NK-92 treated with Interleukin-12 subunit alpha and Interleukin-12 subunit beta, amount 100 ng/mL, for 24 hours (cell line): Measurements from ENCODE around the gene OR5K3.
"Not testable (repeated sequence)": the region's sequence is repeated elsewhere in the genome, so short reads cannot be mapped to it uniquely, and the experiment has no call there.

Experiments
- DNase-seq: peaks from one replicate; lab custom pipeline; 2025; lab: John Stamatoyannopoulos, UW

Gene OR5K3, protein sequence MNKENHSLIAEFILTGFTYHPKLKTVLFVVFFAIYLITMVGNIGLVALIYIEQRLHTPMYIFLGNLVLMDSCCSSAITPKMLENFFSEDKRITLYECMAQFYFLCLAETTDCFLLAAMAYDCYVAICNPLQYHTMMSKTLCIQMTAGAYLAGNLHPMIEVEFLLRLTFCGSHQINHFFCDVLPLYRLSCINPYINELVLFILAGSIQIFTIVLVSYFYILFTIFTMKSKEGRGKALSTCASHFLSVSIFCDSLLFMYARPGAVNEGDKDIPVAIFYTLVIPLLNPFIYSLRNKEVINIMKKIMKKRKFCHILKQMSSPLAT

DNA sequence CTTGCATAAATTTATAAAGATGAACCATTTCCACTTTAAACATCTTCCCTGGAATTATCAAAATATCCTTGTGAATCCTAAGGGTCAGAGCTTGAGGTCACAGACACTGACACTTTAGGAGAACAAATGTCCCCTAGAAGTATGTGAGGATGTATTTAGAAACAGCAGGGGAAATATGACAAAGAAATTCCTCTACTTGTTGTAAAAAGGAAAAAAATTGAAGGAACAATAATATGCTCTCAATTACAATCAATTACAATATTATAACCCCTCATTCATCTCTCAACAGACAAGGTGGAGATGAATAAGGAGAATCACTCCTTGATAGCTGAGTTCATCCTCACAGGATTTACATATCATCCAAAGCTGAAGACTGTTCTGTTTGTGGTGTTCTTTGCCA, at the start of gene OR5K3:
Gene OR5K3 (plus strand): TSS at position 301 of the 400 bp plus-strand sequence. CDS start 0 bp downstream, at position 301.
- DNase-seq = no peak

DNA sequence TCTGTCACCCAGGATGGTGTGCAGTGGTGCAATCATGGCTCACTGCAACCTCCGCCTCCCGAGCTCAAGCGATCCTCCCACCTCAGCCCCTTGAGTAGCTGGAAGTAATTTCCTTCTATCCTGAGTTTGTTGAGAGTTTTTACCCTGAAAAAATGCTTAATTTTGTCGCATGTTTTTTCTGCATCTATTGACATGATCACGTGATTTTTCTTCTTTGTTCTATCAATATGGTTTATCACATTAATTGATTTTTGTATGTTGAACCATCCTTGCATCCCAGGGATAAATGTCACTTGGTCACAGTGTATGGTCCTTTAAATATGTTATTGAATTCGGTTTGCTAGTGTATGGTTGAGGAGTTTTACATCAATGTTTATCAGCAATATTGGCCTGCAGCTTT, 48.7 kb upstream of the OR5K3 start:
- no peak for DNase-seq

DNA sequence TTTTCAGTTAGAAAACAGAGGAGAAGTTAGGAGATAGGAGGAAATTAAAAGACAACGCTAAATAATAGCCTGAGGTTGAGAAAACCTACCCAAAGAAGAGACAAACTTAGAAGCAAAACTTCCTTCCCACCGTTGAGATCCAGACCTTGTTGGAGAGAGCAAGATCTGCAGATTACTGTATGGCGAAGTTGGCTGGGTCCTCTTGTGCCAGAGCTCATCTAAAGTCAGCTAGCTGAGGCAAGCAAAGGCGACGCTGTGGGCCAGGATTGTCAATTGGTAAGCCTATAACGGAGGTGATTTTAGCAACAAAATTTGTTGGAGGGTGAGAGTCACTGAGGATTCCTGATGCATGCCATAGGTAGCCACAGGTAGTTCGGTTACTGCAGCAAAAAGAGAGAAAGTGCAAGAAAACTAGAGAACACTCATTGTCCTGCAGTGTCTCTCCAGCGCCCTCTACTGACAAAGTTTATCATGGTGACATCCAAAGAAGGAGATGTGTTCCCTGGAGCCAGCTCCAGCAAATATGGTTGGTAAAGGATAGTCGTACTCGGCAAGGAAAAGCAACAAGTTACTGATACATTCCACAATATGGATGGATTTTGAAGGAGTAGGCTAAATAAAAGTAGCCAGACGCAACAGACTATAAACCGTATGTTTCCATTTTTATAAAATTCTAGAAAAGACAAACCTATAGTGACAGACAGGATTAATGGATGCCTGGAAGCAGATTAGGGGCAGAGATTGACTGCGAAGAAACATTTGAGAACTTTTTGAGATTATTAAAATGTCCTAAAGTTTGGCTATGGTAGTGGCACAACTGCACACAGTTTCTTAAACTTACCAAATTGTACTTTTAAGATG, 46.6 kb upstream of the OR5K3 start:
- peak; percentile 17 for DNase-seq

DNA sequence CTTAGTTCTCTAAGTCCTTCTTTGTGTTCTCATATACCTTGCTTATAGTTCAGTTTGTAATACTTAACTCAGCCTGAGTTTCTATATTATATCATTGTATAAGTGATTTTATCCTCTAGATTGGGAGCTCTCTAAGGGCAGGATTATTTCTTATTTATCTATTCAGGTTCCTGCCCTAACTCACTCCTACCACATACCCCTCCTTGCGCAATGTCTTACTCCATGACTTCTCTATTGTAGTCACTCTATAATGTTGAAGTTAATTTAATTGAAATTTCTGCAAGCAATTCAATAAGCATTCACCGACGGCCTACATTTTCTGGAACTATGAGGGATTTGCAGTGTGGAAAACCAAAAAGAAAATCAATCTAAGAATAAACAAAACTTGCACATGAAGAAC, 40.4 kb upstream of the OR5K3 start:
- no peak for DNase-seq

DNA sequence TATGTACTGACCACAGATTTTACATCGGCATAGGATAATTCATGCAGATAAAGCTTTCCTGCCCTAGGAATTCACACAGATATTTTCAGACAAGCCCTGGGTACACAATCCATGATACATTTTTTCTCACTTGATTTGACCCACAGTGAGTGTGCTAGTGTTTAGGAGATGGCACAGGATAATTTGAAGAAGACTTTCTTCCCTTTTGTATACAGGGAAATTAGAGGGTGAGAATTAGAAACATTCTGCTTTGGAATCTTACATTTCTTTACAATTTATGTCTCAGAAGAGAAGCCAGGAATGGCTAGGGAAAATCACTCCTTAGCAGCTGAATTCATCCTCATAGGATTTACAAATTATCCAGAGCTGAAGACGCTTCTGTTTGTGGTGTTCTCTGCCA, 36.9 kb upstream of the OR5K3 start, which contains the start of gene OR5K4:
Gene OR5K4 (plus strand): TSS at position 301 of the 400 bp plus-strand sequence. CDS start 0 bp downstream, at position 301.
- DNase-seq = no peak

DNA sequence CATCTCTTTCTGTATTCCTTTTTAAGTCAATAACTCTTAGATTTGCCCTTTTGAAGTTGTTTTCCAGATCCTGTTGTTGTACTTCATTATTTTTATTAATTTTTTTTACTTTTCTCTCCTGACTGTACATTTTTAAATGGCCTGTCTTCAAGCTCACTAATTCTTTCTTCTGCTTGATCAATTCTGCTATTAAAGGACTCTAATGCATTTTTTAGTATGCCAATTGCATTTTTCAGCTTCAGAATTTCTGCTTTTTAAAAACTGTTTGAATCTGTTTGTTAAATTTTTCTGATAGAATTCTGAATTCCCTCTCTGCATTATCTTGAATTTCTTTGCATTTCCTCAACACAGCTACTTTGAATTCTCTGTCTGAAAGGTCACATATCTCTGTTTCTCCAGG, 31.2 kb upstream of the OR5K3 start:
- no peak for DNase-seq

DNA sequence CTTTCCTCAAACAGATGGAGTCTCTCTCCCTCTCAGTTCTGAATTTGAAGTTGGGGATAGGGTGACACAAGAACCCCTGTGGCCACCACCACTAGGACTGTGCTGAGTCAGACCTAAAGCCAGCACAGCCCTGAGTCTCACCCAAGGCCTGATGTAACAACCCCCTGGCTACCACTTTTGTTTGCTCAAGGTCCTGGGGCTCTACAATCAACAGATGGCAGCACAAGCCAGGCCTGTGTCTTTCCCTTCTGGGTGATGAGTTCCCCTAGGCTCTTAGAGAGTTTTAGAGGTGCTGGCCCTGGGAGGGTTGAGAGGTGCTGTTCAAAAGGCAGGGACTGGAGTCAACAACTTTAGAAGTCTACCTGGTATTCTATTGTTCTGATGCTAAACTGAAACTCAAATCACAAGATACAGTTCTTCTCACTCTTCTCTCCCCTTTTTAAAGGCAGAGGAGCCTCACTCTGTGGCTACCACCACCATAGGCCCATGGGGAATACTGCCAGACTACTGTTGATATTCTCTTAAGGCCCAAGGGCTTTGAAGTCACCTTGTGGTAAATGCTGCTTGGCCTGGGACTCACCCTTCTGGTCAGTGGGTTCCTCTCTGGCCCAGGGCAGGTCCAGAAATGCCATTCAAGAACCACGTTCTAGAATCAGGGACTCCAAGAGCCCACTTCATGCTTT, 30.3 kb upstream of the OR5K3 start:
- DNase-seq = peak; percentile 73

DNA sequence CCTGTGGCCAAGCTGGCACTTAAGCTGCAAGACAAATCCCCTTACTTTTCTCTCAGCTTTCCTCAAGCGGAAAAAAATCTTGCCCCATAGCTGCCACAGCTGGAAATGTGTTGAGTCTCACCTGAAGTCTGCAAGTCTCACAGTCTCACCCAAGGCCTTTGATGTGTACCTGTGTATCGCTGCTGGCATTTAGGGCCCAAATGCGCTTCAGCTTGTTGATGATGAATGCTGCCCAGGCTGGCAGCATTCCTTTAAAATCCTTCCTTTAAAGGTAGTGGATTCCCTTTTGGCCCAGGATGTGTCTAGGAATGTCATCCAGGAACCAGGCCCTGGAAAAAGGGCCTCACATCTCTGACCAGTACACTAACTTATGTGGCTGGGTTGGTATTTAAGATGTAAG, 29.8 kb upstream of the OR5K3 start:
- no peak for DNase-seq

DNA sequence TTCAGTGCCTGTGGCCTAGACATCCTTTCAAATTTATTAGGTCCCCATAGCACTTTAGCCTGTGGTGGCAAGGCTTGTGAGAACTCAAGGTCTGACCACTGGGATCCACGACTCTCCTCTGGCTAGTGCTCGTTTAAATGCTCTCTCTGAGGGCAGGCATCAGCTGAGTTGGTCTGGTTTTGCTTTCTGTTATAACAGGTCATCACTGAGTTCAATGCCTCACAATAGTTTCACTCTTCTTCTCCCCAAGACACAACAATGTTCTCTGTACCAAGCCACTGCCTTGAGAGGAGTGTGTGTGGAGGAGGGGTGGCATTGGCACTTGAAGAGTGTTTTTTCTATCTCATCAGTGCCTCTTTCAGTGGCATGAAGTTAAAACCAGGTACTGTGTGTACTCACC, 29.2 kb upstream of the OR5K3 start:
- DNase-seq = no peak

DNA sequence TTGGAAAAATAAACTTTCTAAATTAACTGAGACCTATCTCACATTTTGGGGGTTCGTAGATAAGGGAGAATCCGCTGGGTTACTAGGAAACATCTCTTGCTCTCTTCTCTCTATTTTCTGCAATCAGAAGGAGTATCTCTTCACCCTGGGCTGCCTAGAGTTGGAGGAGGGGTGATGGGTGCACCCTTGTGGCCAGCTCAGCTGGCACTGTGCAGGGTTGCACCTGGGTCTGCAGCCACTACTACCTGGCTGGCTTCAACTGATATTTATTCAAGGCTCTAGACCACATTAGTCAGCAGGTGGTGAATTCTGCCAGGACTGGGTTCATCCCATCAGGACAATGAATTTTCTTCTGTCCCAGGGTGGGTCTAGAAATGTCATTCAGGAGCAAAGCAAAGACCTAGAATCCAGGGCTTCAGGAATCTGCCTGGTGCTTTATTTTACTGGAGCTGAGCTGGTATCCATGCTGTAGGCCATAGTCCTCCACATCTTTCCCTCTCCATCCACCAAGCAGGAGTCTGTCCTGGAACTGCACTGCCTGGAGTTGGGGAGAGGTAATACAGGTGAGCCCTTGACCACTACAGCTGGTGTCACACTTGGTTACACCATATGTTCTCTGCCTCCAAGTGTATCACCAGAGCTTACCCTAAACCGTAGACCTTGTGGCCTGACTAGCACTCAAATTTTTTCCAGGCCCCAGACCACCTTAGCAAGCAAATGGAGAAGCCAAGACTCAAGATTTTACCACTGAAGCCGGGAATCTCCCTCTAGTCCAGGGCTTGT, 22.8 kb upstream of the OR5K3 start:
- no peak for DNase-seq

DNA sequence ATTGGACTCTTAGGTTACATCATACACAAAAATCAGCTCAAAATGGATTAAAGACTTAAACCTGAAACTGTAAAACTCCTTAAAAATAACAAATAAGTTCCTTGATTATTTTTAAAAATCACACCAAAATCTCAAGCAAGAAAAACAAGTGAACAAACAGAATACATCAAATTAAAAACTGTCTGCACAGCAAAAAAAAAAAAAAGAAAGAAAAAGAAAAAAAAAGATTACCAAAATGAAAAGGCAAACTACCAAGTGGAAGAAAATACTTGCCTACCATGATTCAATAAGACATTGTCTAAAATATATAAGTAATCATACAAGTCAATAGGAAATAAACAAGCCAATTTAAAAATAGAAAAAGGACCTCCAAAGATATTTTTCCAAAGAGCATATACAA, 19.3 kb upstream of the OR5K3 start:
- DNase-seq = no peak

DNA sequence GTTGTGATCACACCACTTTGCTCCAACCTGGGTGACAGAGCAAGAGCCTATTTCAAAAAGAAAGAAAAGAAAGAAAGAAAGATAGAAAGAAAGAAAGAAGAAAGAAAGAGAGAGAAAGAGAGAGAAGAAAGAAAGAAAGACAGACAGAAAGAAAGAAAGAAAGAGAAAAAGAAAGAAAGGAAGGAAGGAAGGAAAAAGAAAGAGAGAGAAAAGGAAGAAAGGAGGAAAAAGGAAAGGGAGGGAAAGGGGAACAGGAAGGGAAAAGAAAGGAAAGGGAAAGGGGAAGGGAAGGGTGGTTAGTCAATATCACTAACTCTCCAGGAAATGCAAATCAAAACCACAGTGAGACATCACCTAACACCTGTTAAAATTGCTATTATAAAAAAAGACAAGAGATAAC, 18.6 kb upstream of the OR5K3 start:
- no peak for DNase-seq

DNA sequence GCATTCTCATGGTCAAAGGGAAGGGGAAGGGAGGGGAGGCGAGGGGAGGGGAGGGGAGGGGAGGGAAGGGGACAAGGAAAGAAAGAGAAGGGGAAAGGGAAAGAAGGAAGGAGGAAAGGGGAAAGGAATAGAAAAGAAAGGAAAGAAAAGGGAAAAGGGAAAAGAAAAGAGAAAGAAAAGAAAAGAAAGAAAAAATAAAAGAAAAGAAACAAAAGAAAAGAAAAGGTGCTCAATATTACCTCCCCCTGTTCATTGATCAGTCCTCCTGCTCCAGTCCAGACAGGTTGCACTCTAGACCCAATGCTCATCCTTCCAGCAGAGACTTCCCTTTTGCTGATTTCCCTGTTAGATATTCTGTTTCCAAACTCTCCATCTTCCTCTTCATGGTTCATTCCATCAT, 18.0 kb upstream of the OR5K3 start:
- no peak for DNase-seq

DNA sequence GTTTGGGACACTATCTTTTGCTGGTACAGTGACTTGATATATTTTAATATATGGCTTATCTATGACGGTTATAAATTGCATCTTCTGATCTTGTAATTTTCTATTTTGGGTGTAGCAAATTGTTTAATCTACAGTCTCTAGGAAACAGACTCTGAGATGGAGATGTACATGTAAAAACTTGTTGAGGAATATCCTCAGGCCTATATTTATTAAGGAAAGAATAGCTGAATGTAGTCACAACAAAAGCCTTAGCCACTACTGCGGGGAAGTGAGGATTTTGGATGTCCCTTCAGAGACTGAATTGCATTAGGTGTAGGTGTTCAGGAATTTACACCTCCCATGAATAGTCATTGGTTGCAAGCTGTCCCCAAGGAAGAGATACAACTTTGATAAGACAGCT, 13.8 kb upstream of the OR5K3 start:
- DNase-seq = no peak

DNA sequence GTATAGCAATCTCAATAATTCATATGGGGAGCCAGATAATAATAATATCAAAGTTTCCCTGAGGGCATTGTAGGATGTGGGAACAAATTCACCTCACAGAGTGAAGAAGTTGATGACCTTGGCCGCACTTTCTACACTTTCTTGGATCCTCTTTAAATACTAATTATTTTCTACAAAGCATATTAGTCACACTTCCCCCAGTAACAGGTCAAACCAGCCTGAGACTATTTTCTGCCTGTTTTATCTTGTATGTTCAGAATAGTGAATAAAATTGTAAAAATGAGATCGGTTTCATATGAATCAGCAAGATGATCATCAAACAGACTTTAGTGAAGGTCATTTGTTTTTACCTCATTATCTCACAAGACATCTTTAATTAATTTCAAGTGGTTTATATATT, 2.3 kb upstream of the OR5K3 start:
- DNase-seq = no peak

DNA sequence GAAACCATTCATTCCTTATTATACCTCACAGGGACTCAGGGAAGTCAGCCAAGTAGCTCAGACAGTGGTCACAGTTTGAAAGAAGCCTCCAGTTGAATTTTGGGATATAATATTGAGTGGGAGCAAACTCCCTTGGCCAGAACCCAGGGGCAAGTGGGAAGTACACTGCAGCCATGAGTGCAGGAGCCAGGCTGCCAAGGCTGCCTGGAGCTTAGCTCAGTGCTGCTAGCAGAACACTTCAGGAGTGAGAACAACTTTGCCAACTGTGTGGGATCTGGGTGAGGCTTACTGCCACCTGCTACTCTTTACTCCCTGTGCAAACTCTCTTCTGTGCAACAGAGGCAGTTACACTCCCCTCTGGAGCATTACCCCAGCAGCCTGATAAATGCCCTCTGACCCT, 4.6 kb downstream of the OR5K3 start:
- no peak for DNase-seq

DNA sequence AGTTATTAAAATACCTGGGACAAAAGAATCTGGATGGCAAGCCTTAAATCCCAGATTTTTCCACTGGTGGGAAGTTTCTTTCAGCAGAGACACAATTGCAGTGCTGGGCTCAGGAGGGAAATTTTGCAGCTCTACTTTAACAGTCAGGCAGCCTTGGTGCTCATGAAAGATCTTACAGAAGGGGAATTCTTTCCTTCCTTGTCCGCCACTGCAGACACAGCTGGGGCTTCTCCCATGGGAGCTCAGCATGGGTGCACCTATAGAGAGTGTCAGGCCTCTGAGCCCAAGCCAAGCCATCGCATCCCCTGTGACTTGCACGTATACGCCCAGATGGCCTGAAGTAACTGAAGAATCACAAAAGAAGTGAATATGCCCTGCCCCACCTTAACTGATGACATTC, 6.0 kb downstream of the OR5K3 start:
- not testable (repeated sequence) for DNase-seq

DNA sequence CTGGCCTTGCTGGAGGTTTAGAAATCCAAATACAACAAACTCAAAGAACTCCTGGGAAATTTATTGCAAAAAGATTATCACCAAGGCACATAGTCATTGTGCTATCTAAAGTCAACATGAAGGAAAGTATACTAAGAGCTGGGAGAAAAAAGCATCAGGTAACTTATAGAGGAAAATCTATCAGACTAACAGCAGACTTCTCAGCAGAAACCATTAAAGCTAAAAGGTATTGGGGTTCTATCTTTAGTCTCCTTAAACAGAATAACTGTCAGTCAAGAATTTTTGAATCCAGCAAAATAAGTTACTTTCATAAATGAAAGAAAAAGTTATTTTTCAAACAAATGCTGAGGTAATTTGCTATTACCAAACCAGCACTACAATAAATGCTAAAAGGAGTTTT, 8.0 kb downstream of the OR5K3 start:
- DNase-seq = no peak

DNA sequence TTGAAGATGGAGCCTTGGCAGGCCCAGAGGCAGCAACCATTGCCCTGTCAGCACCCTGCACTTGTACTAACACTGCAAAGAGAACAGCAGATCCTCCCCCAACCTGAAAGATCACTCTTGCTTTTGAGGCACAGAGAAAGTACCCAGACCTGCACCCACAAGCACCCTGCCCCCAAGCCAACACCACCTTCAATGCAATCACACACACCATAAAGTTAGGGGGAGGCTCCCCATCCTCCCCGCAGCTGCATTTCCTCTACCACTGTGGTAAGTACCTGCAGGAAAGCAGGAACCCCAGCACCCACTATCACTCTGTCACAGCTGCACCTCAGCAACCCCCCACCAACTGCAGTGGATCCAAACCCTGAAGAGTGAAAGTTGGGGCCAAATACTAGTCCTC, 12.0 kb downstream of the OR5K3 start:
- DNase-seq = no peak

DNA sequence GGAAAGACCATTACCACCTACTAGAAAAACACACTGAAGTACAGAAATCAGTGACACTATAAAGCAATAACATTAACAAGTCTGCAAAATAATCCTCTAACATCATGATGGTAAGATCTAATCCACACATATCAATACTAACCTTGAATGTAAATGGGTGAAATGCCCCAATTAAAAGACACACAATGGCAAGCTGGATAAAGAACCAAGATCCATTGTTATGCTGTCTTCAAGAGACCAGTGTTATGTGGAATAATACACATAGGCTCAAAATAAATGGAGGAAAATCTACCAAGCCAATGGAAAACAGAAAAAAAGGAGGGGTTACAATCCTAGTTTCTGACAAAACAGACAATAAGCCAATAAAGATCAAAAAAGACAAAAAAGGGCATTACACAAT, 13.5 kb downstream of the OR5K3 start:
- no peak for DNase-seq

DNA sequence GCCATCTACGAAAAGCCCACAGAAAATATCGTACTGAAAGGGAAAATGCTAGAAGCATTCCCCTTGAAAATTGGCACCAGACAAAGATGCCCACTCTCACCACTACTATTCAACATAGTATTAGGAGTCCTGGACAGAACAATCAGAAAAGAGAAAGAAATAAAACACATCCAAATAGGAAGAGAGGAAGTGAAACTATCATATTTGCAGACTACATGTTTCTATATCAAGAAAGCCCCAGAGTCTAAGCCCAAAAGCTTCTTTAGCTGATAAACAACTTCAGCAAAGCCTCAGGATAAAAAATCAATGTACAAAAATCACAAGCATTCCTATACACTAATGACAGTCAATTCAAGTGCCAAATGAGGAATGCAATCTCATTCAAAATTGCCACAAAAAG, 15.6 kb downstream of the OR5K3 start:
- no peak for DNase-seq

DNA sequence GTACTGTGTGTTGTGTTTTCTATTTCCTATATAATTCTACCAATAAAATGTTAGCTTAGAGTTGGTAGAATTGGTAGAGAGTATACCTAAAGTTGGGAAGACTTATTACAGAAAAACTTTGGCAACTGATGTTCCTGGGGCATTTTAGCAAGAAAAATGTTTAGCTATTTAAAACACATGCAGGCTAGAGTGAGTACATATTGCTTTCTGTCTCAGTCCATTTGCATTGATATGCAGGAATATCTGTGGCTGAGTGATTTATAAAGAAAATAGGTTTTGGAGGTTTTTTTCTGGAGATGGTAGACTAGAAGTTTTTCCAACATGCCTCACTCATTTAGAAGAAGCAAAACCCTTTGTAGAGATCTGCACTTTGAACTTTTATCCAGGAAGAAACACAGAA, 42.1 kb downstream of the OR5K3 start:
- DNase-seq = no peak
